GM10248 (cell line): ENCODE data around the gene TPR.
"Not testable (repeated sequence)": the region's sequence is repeated elsewhere in the genome, so short reads cannot be mapped to it uniquely, and the experiment has no call there.

Source experiments
- CTCF ChIA-PET: fragments of 300-600 bp; sonication (Branson Sonifier 250); formaldehyde crosslinking; extraction: SDS; loops from one replicate; lab custom pipeline; 2021; ENCODE audit warnings: antibody characterized with exemption; lab: Yijun Ruan, JAX
- POLR2A ChIA-PET: fragments of 350-650 bp; sonication (Branson Sonifier 250); formaldehyde crosslinking; extraction: SDS; loops from one replicate; lab custom pipeline; 2020; ENCODE audit warnings: antibody characterized with exemption; lab: Yijun Ruan, JAX
- DNase-seq: peaks from one replicate; pipeline ENCODE4 v3.0.0; 2012; ENCODE audit errors: extremely low spot score
- TF ChIP-seq, protein P1 (sequence below): IDR thresholded peaks from 2 replicates; pipeline ENCODE4 v1.5.1; 2012; ENCODE audit warnings: mild to moderate bottlenecking, low read depth; ENCODE audit errors: extremely low read depth, missing control alignments, control extremely low read depth

The TPR gene

DNA sequence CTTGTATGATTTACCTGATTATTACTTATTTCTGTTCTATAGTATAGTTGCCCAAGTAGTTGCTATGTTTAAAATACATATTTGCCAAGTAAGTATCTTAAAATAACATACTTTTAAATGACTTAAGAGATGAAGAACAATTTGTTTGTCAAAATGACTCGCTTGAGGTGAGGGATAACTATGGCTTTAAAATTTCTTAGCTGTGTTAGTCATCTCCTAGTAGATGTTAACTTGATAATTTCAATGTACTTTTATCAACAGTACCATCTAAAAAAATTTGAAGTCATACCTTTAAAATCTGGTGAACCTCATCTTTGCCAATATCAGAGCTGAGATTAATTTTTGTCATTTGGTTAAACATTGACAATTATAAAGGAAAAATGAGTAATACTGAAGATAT is 38.3 kb upstream of the TPR start:
- TF ChIP-seq, protein P1, sequence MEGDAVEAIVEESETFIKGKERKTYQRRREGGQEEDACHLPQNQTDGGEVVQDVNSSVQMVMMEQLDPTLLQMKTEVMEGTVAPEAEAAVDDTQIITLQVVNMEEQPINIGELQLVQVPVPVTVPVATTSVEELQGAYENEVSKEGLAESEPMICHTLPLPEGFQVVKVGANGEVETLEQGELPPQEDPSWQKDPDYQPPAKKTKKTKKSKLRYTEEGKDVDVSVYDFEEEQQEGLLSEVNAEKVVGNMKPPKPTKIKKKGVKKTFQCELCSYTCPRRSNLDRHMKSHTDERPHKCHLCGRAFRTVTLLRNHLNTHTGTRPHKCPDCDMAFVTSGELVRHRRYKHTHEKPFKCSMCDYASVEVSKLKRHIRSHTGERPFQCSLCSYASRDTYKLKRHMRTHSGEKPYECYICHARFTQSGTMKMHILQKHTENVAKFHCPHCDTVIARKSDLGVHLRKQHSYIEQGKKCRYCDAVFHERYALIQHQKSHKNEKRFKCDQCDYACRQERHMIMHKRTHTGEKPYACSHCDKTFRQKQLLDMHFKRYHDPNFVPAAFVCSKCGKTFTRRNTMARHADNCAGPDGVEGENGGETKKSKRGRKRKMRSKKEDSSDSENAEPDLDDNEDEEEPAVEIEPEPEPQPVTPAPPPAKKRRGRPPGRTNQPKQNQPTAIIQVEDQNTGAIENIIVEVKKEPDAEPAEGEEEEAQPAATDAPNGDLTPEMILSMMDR = no peak
- ChIA-PET CTCF (interaction anchor here (1.9 kb wide), 1 partner anchor 9 kb away, joined by 4 read pairs; no protein-coding TSS in a partner anchor), POLR2A (no interaction called here)
- no peak for DNase-seq

DNA sequence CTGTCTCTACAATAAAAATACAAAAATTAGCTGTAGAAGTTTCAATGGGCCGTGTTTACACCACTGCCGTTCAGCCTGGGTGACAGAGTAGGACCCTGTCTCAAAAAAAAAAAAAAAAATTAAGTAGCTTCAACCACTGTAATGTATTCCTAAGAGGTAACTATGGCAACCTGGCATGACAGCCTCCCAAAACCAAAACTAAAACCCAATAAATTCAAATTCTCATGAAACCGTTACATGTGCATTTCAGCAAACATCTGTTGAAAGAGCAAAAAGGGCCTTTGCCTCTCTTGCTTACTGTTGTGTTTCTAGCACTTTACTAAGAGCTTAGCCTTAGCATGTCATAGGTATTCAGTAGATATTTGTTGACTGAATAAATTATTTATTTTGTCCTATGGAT is 34.0 kb upstream of the TPR start:
- ChIA-PET CTCF (interaction anchor here (1.3 to 4.2 kb wide), 4 partner anchors 9 to 397 kb away, joined by 3 to 12 read pairs (median 6); partner anchors contain the start of genes ODR4 and TPR), POLR2A (interaction anchor here (0.6 kb wide), 1 partner anchor 16 kb away, joined by 3 read pairs; no protein-coding TSS in a partner anchor)
- TF ChIP-seq, protein P1 = no peak
- DNase-seq = peak; percentile 27

GRCh38 chr1:186404454-186405051 is 29.5 kb upstream of the TPR start:
- CTCF ChIA-PET = interaction anchor here (0.7 to 2.0 kb wide), 17 partner anchors 9 to 582 kb away, joined by 3 to 8 read pairs (median 4); partner anchors contain the start of genes ODR4, PTGS2 and TPR

GRCh38 chr1:186403632-186404031 is 28.6 kb upstream of the TPR start:
- ChIA-PET CTCF (interaction anchor here (0.9 to 2.0 kb wide), 13 partner anchors 8 to 583 kb away, joined by 3 to 8 read pairs (median 4); partner anchors contain the start of genes ODR4, PTGS2 and TPR), POLR2A (no interaction called here)
- no peak for DNase-seq
- TF ChIP-seq, protein P1 = no peak

More at GRCh38 chr1:186404454-186405051, 29.5 kb upstream of the TPR start:
- TF ChIP-seq, protein P1 = peak; percentile 60
- peak; percentile 45 for DNase-seq
- POLR2A ChIA-PET = no interaction called here

GRCh38 chr1:186401446-186401845 is 26.4 kb upstream of the TPR start:
- DNase-seq, POLR2A ChIA-PET: not testable (repeated sequence)
- CTCF ChIA-PET = interaction anchor here (2.2 kb wide), 1 partner anchor 8 kb away, joined by 7 read pairs; no protein-coding TSS in a partner anchor

DNA sequence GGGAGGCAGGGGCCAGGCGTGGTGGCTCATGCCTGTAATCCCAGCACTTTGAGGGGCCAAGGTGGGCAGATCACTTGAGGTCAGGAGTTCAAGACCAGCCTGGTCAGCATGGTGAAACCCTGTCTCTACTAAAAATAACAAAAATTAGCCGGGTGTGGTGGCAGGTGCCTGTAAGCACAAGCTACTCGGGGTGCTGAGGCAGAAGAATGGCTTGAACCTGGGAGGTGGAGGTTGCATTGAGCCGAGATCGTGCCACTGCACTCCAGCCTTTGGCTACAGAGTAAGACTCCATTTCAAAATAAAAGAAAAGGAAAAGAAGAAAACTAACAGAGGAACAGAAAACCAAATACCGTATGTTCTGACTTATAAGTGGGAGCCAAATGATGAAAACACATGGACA is 17.7 kb upstream of the TPR start:
- CTCF ChIA-PET = interaction anchor here (1.0 to 1.9 kb wide), 4 partner anchors 10 to 17 kb away, joined by 3 to 11 read pairs (median 6); partner anchors contain the start of genes ODR4 and TPR
- DNase-seq = not testable (repeated sequence)
- POLR2A ChIA-PET = interaction anchor here (0.6 kb wide), 1 partner anchor 16 kb away, joined by 3 read pairs; no protein-coding TSS in a partner anchor

DNA sequence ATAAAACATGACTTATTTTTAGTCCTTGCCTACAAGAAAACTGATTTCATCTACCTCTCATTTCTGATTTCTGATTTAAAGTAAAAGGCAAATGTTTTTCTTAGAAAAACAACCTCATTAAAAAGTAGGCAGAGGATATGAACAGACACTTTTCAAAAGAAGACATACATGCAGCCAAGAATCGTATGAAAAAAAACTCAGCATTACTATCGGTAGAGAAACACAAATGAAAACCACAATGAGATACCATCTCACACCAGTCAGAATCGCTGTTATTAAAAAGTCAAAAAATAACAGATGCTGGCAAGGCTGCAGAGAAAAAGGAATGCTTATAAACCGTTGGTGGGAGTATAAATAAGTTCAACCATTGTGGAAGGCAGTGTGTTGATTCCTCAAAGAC is 16.8 kb upstream of the TPR start:
- TF ChIP-seq, protein P1 = no peak
- CTCF ChIA-PET = interaction anchor here (1.0 to 1.8 kb wide), 3 partner anchors 9 to 14 kb away, joined by 3 to 8 read pairs (median 5); no protein-coding TSS in a partner anchor
- POLR2A ChIA-PET = no interaction called here
- no peak for DNase-seq
